GM18519 (cell line): Measurements from ENCODE around the gene PPFIA2.
A peak's percentile ranks its signal among the peaks of the same experiment; 100 is the strongest.

Experiments
- ATAC-seq: cut with Tn5 transposase; IDR thresholded peaks from one replicate; pipeline ENCODE4 v1.9.1; 2021; ENCODE audit warnings: mild to moderate bottlenecking, moderate library complexity; ENCODE audit not compliant: unreplicated experiment, low FRiP score

The PPFIA2 gene

DNA sequence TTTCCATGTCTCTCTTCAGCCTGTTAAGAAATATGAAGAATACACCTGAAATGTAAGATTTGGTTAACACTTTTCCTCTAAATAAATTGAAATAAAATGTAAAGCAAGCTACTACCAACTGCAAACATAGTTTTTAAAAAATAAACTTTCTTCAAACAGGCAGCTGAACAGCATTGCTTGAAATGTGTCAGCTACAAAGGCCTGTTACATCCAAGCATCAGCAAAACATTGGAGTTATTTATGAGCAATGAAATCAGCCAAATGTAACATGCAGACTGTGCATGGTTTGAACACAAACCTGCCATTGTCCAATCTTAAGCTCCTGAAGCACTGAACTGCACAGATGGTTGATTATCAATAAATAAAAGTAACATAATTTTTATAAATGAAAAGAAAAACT is 390.0 kb downstream of the PPFIA2 start:
- ATAC-seq: no peak

DNA sequence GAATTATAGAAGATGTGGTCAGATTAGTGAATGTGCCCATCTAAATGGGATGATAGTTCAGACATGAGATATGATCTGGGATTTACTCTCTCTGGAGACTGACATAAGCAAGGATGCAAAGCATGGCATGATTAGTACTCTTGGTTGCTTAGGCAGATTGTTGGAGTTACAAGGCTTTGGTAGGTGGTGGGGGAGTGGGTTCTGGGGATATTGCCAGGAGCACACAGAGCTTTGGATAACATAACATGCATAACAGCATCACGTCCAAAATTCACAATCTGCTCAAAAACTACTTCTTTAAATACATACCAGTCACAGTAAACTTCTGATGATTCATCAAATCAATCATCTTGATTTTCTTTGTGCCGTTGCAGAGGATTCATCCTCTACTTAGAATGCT is 393.9 kb downstream of the PPFIA2 start:
- no peak for ATAC-seq

DNA sequence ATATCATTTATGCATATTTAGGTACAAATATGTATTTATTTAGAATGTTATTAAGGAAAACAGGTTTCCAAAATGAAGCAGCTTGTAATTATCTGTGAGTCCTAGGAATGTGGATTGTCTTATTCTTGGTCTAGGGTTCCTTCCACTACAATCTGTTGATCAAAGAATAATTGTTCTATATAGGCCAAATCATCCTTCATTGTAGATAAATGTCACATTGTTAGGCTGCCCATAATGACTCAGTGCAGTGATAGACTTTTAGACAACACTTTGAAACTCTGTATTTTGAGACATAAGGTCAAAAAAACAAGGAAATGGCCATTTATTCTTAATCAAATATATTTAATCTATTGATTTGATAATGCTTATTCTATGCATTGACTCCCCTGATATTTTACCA is 398.2 kb downstream of the PPFIA2 start:
- ATAC-seq: no peak

DNA sequence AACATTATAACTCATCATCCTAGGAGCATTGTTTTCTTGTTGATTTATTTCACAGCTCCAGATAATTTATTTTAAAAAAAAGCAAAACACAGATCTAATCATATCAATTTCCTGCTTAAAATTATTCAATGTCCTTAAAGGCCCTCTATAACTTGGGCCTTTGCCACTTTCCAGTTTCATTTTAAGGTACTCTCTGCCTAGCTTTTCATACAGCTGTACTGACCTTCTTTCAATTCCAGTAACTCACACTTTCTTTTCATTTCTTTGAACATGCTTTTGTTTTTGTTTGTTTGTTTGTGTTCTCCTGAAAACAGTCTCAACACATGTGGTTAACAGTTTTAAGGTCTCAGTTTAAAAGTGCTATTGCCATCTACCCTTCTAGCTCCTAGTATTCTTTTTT is 399.4 kb downstream of the PPFIA2 start:
- ATAC-seq: no peak

DNA sequence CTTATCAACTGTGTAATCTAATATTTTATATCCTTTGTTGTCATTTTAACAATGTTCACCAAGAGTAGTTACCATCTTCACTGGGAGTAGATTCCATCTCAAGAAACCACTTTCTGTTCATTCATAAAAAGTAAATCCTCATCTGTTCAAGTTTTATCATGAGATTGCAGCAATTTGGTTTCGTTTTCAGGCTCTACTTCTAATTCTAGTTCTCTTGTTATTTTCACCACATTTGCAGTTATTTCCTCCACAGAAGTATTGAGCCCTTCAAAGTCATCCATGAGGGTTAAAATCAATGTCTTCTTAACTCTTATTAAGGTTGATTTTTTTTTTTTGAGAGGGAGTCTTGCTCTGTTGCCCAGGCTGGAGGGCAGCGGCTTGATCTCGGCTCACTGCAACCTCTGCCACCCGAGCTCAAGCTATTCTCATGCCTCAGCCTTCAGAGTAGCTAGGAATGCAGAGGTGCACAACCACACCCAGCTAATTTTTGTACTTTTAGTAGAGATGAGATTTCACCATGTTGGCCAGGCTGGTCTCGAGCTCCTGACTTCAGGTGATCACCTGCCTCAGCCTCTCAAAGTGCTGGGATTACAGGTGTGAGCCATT is 404.7 kb downstream of the PPFIA2 start:
- no peak for ATAC-seq

DNA sequence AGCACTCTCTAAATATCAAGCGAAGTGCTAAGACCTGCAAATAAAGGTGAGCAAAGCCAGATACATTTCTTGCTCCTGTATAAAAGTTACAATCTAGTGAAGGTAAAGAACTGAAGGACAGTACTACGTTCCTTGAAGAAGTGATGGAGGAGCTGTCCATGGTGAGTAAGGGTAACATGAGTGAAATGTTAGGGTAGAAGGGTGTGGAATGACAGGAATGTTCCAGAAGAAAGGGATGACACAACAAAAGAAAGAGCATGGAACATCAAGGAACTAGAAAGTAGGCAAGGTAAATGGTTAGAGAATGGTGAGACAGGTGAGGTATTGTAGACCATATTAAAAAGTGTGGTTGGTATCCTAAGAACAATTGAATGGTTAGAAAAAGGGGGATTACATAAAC is 408.8 kb downstream of the PPFIA2 start:
- ATAC-seq: no peak

DNA sequence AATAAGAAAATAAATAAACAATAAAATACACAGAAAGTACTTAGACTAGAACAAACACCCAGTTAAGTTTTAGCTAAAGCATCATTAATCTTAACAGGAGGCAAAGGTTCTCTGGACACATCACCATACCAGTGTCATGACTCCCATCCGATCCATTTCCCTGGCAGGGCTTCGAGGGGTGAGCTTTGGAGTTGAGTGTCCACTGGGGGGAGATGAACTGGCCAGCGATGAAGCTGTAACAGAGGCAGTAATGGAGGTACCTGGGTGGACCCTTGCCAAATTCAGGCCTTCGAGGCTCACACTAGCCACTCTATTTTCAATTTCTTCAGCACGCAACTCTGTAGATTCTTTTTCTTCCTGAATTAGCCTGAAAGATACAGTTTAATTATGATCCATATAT is 411.7 kb downstream of the PPFIA2 start:
- no peak for ATAC-seq

DNA sequence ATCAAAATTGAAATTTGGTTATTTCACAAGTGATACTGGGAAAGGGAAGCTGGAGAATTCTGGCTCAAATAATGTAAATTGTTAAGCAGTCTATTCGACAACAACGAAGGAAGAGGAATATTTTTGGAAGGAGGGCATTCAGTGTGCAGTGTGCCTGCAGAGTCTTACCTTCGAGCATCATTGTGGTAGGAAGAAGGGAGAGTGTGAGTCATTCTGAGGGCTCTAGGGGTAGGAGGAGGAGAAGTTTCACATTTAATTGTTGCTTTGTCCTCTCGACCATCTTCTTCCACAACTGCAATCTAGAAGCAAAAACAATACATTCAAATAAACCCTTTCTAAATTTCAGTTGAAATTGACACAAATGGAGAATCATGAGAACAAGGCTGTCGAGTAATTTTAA is 418.2 kb downstream of the PPFIA2 start:
- ATAC-seq: no peak

DNA sequence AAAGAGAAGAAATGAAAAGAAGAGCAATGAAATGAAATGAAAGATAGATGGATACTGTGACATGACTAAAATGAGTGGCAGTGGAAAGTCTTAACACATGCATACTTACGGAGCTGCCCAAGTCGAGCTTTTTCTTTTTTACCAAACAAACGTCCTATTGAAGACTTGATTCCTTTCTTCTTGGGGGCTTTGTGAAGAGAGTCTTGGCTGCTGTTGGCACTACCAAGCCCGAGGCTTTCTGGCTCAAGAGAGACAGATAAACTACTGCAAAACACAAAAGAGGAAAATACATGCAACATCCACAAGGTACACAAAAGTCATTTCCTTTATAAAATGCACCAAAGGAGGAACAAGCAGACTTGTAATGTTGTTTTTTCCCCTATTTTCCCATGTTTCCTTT is 420.1 kb downstream of the PPFIA2 start:
- ATAC-seq: no peak

DNA sequence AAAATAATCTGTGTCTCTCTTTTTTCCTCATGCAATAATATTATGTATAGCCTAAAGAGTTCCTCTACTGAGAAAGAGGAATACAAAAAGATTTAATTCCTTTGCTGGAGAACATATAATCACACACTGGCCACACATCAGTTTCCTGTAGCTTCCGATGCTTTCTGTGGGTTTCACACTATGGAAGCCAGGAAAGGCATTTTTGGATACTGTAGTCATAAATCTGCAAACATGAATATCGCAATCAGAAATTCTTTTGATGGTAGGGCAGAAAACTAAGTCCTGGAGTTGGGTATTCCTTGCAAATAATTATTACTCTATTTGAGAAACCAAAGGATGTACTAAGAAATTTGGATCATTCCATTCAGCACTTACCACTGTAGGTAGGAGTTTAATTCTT is 421.3 kb downstream of the PPFIA2 start:
- no peak for ATAC-seq

DNA sequence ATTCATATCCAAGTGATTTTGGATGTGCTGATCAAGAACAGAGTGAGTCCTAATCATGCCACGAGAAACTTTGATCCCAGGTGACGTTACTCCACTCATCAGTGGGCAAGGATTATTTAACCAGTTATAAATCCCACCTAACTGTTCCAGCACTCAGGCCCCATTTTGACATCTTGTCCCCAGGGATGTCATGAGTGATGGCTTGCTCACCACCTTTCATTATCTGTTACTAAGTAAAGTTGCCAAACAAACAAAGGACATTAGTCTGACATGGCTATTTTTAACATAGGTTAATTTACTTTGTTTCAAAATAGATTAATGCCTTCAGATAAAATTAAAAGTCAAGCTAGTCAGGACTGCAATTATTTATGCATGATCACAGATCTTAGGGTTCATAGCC is 425.3 kb downstream of the PPFIA2 start:
- ATAC-seq: no peak

DNA sequence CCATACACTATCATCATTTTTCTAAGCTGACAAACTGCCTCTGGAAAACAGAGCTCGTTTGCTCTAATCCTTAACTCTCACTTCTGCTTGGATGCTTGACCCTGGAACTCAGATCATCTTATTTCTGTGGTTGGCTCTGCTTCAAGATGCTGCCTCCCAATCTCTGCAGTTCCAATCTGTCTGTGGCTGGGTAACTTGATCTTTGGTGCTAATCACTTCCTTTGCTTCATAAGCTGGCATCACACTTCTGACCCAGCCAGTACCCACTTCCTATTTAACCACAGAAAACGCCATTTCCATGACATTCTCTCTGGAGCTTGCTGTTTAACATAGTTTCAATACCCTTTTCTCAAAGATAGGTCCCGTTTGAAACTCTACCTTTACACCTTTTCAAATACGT is 427.1 kb downstream of the PPFIA2 start:
- no peak for ATAC-seq

DNA sequence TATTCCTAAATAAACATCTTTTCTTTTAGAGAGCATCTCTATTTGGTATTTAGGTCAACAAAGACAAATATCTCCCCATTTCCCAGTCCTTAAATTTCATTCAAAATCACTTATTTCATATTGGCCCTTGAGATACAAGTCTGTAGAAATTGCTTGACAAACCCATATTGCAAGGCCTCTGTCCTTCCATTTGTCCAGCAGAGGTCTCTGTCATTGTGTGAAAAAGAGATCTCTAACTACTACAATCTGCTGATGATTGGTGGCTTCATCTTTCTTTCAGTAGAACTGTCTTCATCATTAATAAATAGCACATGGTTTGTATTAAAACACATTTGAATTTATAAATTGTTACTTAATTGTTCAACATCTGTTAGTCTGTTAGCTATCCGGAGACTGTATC is 428.7 kb downstream of the PPFIA2 start:
- ATAC-seq: no peak

DNA sequence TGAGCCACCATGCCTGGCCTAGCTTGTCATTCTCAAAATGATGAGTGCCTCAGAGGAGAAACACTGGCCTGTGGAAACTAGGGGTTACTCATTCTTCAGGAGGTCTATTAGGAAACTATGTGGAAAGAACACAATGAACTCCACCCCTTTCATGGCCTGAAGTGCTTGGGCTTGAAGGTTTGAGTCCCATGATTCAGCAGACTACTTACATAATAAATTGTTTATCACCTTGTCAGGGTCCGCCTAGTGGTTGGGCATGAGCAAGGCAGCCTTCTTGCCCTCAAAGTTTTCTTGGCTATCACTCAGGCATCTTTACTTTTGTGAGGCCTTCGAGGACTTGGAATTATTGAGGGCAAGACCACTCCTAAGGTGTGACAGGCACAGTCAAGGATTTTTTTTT is 430.1 kb downstream of the PPFIA2 start:
- peak; percentile 61 for ATAC-seq

DNA sequence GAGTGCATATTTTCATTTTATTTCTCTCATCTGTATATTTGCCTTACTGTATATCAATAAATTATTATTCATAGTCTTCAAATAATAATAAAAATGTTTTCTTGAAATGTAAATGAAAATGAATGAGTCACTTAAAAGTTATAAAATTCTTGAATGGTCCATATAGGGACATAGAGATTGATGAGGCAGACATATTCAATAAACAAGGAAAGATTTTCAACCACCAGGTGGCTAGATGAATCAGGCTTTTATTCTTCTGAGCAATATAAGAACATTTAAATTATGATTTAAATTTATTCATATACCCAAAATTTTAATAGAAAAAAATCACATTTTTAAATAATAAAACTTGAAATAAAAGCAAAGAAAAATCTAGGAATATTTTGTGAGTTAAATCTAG is 431.7 kb downstream of the PPFIA2 start:
- no peak for ATAC-seq

DNA sequence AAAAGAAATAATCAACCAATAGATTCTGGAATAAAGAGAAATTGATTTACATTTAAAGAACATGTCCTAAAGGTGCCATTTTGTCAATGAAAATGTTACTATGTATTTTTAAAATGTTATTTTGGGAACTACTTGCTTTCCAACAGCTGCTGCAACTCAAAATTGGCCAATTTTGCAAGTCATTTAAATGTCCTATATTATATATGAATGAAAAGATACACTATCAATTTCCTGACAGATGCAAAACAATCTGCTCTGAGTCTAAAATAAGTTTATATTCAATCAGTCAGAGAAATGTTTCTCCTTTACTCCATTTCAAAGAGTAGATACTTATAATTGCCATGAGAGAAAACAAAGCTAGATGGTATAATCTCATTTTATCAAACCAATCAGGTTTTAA is 434.1 kb downstream of the PPFIA2 start:
- no peak for ATAC-seq

DNA sequence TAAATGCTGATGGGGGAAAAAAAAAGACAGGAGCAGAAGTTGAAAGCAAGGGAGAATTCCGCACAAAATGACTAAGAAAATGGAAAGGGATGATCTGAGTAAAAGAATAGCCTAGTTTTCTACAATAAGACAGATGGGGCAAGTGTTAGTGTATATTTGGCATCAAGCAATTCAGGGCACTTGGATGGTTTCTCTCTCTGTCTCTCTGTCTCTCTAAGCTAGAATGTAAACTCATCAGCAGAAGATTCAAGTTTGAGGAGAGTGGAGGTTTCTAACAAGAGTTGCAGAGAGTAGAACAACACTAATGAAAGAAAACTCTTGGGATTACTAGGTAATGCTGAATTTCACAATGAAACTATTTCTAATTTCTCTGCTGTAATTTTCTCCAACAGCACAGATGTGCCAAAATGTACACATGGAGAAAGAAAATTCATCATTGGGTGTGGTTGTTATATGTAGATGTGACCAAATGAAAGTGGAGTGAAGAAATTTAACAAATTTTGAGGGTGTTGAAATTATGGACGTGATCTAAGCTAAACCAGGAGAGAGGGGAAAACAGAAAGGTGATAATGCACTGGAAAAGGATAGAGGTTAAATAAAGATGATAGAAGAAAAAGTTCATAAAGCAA is 444.1 kb downstream of the PPFIA2 start:
- no peak for ATAC-seq

DNA sequence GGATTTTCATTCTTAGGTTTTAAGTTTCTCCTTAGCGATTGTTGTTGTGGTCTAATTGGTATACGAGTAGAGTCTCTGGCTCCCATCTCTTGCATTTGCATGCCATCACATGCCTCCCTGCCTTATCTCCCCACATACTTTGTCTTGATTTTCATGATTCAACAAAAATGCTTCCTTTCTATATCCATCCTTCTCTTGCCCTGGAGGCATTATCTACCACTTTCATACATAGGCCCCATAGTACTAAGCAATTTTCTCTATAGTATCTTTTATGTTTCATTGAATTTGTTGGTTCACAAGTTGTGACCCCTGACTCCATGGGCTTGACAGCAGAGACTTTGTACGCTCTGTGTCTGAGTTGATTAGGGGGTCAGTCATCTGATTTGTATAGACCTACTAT is 455.2 kb downstream of the PPFIA2 start:
- ATAC-seq: no peak

DNA sequence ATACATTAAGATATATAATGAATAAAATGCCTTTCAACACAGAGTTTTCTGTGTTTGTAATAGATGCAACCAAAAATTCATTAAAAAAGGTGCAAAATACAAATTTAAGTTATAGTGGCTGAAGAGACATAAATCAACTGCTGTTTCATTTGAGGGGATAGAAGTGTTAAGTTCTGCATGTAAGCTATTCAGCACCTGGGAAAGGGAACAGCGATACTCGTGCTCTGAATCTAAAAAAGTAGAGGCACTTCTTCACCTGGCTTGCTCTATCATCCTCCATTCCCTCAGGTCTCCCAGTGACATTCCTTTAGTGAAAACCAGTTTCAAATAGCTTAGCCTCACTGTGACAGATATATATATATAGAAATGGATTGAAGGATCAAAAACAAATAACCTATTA is 458.7 kb downstream of the PPFIA2 start:
- no peak for ATAC-seq

DNA sequence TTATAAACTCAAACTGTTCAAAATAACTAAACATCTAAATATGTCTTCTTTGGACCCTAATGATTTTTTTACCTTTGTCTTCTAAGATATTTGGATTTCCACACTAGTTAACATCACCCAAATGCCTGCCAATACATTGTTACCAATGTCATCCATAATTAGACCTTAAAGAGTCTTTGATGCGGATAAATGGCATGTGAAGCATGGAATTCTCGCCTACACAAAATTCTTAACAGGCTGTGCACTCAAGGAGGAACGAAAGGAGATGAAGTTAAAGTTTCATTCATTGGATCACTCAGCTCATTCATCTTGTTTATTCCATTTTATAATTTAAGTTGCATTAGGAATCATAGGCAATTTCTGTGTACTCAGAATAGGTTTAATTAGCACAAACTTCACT is 461.5 kb downstream of the PPFIA2 start:
- ATAC-seq: no peak

DNA sequence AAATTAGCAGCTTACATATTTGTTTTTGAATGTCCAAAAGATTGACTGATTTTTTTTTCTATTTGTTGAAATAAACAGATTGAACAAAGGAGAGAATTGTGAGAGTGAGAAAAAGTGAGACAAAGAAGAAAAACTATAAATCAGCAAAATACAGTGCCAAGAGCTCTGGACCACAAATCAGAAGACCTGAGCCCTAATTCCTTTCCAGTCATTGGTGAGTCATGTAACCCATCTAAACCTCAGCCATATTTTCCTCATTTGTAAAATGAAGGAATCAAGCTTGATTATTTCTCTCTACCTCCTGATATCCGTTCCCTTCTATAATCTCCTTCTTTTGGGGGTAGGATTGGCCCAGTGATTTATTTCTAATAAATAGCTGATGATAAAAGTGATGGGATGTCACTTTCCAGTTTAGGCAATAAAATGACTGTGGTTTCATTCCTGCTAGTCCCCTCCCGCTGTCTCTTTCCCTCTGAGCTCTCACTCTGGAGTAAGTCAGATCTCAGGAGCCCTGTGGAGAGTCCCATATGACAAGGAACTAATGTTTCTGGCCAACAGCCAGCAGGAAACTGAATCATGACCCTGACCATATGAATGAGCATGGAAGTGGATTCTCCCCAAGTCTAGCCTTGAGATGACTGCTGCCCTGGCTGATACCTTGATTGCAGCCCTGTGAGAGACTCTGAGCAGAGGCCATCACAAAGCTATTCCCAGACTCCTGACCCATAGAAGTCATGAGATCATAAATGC is 462.4 kb downstream of the PPFIA2 start:
- no peak for ATAC-seq

DNA sequence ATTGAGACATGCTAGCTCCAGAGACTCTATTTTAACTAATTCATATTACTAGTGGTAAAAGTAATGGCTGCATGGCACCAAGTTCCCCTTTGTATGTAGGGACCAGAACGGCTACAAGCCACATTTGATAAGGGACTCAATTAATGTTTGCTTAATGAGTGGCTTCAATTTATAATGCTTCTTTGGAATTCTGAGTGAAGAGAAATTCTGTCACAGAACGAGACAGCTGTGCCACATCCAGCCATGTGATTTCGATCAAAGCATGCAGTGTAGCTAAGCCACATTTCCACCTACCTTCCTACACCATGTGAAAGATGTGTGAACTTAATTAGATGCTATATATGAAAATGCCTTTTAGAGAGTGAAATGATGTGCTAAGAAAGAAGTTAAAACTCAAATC is 463.9 kb downstream of the PPFIA2 start:
- no peak for ATAC-seq
